A549 (cell line): ENCODE data around the gene ESR2.

Experiments
- EHMT2 ChIP-seq: fragments of 200-600 bp; sonication (generic); IDR thresholded peaks from 2 replicates; pipeline ENCODE4 v1.6.1; 2016; ENCODE audit warnings: antibody characterized with exemption, low read depth, mild to moderate bottlenecking, moderate library complexity
- ESRRA ChIP-seq: fragments of 150-350 bp; IDR thresholded peaks from 2 replicates; pipeline ENCODE4 v1.6.1; 2014; ENCODE audit warnings: mild to moderate bottlenecking, low read length, borderline replicate concordance
- JUN ChIP-seq, 2 experiments: fragments of >200 bp; sonication (Bioruptor Twin); formaldehyde crosslinking; IDR thresholded peaks; 2 replicates in 1 of 2; 3 replicates in 1 of 2; pipeline ENCODE4 v1.6.1; 2016 to 2017
- MYC ChIP-seq: IDR thresholded peaks from 2 replicates; pipeline ENCODE4 v1.6.1; 2012; ENCODE audit warnings: mild to moderate bottlenecking, inconsistent platforms, low read length, improper control_type of control experiment, borderline replicate concordance
- POLR2A ChIP-seq: IDR thresholded peaks from 2 replicates; pipeline ENCODE4 v1.6.1; 2012; ENCODE audit warnings: mild to moderate bottlenecking, low read length
- POLR2AphosphoS2 ChIP-seq: conservative IDR thresholded peaks from 2 replicates; pipeline ENCODE4 v1.6.1; 2012; ENCODE audit warnings: low read length, improper control_type of control experiment, inconsistent platforms
- SREBF2 ChIP-seq: fragments of 450-650 bp; IDR thresholded peaks from 2 replicates; pipeline ENCODE4 v1.6.1; 2014; ENCODE audit warnings: mild to moderate bottlenecking, moderate library complexity
- ZSCAN20 ChIP-seq: fragments of 250-450 bp; sonication (Bioruptor Pico); IDR thresholded peaks from 2 replicates; pipeline ENCODE4 v1.8.0; 2022; ENCODE audit warnings: mild to moderate bottlenecking, moderate library complexity
- TF ChIP-seq, protein P1 (sequence below): fragments of >200 bp; sonication (Bioruptor Twin); formaldehyde crosslinking; IDR thresholded peaks from 3 replicates; pipeline ENCODE4 v1.5.1; 2016

- TF ChIP-seq, protein P1, sequence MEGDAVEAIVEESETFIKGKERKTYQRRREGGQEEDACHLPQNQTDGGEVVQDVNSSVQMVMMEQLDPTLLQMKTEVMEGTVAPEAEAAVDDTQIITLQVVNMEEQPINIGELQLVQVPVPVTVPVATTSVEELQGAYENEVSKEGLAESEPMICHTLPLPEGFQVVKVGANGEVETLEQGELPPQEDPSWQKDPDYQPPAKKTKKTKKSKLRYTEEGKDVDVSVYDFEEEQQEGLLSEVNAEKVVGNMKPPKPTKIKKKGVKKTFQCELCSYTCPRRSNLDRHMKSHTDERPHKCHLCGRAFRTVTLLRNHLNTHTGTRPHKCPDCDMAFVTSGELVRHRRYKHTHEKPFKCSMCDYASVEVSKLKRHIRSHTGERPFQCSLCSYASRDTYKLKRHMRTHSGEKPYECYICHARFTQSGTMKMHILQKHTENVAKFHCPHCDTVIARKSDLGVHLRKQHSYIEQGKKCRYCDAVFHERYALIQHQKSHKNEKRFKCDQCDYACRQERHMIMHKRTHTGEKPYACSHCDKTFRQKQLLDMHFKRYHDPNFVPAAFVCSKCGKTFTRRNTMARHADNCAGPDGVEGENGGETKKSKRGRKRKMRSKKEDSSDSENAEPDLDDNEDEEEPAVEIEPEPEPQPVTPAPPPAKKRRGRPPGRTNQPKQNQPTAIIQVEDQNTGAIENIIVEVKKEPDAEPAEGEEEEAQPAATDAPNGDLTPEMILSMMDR = no peak
- TF ChIP-seq SREBF2 (no peak), ZSCAN20 (no peak), JUN (IDR thresholded peaks at IDR 0.05) (no peak), EHMT2 (no peak), ESRRA (no peak), POLR2A (no peak), POLR2AphosphoS2 (no peak), MYC (no peak)
These were observed 38.4 kb downstream of the ESR2 start for GRCh38 chr14:64255756-64256155.
